ENCODE results near the gene HELZ.

GRCh38 chr17:67116045-67116575, 128.9 kb downstream of the HELZ start:
- TF ChIP-seq ZNF274 (IDR thresholded peaks at IDR 0.05; ENCODE audit: low read depth, low read length) (no peak), SUZ12 (IDR thresholded peaks at IDR 0.05; ENCODE audit: extremely low read depth, insufficient read depth, insufficient read length) (no peak)

Data from NT2/D1 (cell line).